Motor neuron (in vitro differentiated cells): Measurements from ENCODE around the gene YPEL3. TPM values are rescaled to one million over a fixed set of nuclear protein-coding genes. Genes with fewer than 3 reads are reported as not detected.

Experiments
- total RNA-seq, 8 experiments: library from RNA; unstranded; fragments of 300-600 nt; gene quantifications; 2 replicates each; pipeline versions ENCODE4 v1.2.3 to v1.2.4, GENCODE V29; 2022

The YPEL3 gene
- total RNA-seq, 8 experiments from 2014 or later = 19.9 to 62.2 (median 35.8) TPM

Other genes with a start within 250 kb of the YPEL3 start
- gene CDIPT, start 233.0 kb downstream of the YPEL3 start, total RNA-seq = 10 to 100 TPM; 38.1 to 64.9 (median 44.0) TPM
- 10 to 100 TPM; 20.4 to 95.6 (median 70.1) TPM for gene SEZ6L2, start 196.7 kb downstream of the YPEL3 start, total RNA-seq
- gene ASPHD1, start 195.7 kb downstream of the YPEL3 start, total RNA-seq = 10 to 100 TPM in 7 of 8 experiments, 1 to 10 TPM in 1; 8.9 to 30.8 (median 16.9) TPM
- 10 to 100 TPM in 6 of 8 experiments, 1 to 10 TPM in 2; 9.1 to 82.6 (median 15.2) TPM for gene KCTD13, start 170.0 kb downstream of the YPEL3 start, total RNA-seq
- 10 to 100 TPM; 34.4 to 77.6 (median 56.2) TPM for gene TMEM219, start 134.1 kb downstream of the YPEL3 start, total RNA-seq
- gene TAOK2, start 122.3 kb downstream of the YPEL3 start, total RNA-seq = 10 to 100 TPM; 27.0 to 54.4 (median 38.6) TPM
- gene HIRIP3, start 100.6 kb downstream of the YPEL3 start, total RNA-seq = 10 to 100 TPM in 7 of 8 experiments, 1 to 10 TPM in 1; 7.9 to 30.4 (median 16.9) TPM
- gene INO80E, start 100.0 kb downstream of the YPEL3 start, total RNA-seq = 10 to 100 TPM; 31.9 to 61.2 (median 54.2) TPM
- gene DOC2A, start 85.2 kb downstream of the YPEL3 start, total RNA-seq = 1 to 10 TPM in 7 of 8 experiments, under 1 TPM in 1; 0.31 to 8.1 (median 4.0) TPM
- under 1 TPM in 5 of 8 experiments, not detected in 3; 0.43 to 0.90 (median 0.52) TPM for gene C16orf92, start 73.0 kb downstream of the YPEL3 start, total RNA-seq
- gene TLCD3B, start 64.9 kb downstream of the YPEL3 start, total RNA-seq = 10 to 100 TPM in 4 of 8 experiments, 1 to 10 TPM in 2, under 1 TPM in 2; 0.56 to 27.1 (median 10.3) TPM
- 1,000 to 10,000 TPM in 6 of 8 experiments, 100 to 1,000 TPM in 2; 475 to 1,633 (median 1,146) TPM for gene ALDOA, start 30.5 kb downstream of the YPEL3 start, total RNA-seq
- 10 to 100 TPM; 40.1 to 83.7 (median 62.7) TPM for gene PPP4C, start 20.2 kb downstream of the YPEL3 start, total RNA-seq
- 1 to 10 TPM in 2 of 8 experiments, under 1 TPM in 6; 0.25 to 1.6 (median 0.63) TPM for gene TBX6, start 4.3 kb downstream of the YPEL3 start, total RNA-seq
- 1 to 10 TPM; 1.1 to 3.0 (median 2.1) TPM for gene GDPD3, start 17.3 kb upstream of the YPEL3 start, total RNA-seq
- 10 to 100 TPM; 16.1 to 56.6 (median 31.8) TPM for gene MAPK3, start 27.0 kb upstream of the YPEL3 start, total RNA-seq
- gene CORO1A, start 87.4 kb upstream of the YPEL3 start, total RNA-seq = 10 to 100 TPM in 4 of 8 experiments, 1 to 10 TPM in 4; 1.3 to 19.9 (median 9.9) TPM
- gene BOLA2B, start 97.5 kb upstream of the YPEL3 start, total RNA-seq = 100 to 1,000 TPM in 7 of 8 experiments, 10 to 100 TPM in 1; 80.6 to 216 (median 144) TPM
- gene SLX1A, start 97.7 kb upstream of the YPEL3 start, total RNA-seq = 10 to 100 TPM in 6 of 8 experiments, 1 to 10 TPM in 2; 6.0 to 28.0 (median 14.3) TPM
- gene SULT1A3, start 103.0 kb upstream of the YPEL3 start, total RNA-seq = 10 to 100 TPM in 4 of 8 experiments, 1 to 10 TPM in 4; 4.6 to 21.6 (median 9.3) TPM
- gene NPIPB13, start 152.3 kb upstream of the YPEL3 start, total RNA-seq = 1 to 10 TPM in 7 of 8 experiments, under 1 TPM in 1; 0.92 to 9.5 (median 1.9) TPM